GM12875 (cell line): ENCODE measurements around the gene DCUN1D1.

Experiments
- H3K4me3 ChIP-seq: one replicate; pipeline ENCODE4 v1.5.1; 2011; ENCODE audit warnings: low read depth, low read length, control low read depth
- CTCF ChIP-seq: IDR thresholded peaks from 2 replicates; pipeline ENCODE4 v1.5.1; 2011; ENCODE audit warnings: low read depth, mild to moderate bottlenecking, control low read depth, inconsistent platforms, low read length, moderate library complexity, borderline replicate concordance; ENCODE audit not compliant: insufficient read depth

Gene DCUN1D1

GRCh38 chr3:182921665-182922355 is 58.5 kb downstream of the DCUN1D1 start:
- no peak overlapping the region for H3K4me3 ChIP-seq
- no peak for TF ChIP-seq CTCF

GRCh38 chr3:182920515-182921084 is 59.7 kb downstream of the DCUN1D1 start:
- no peak for TF ChIP-seq CTCF
- no peak overlapping the region for H3K4me3 ChIP-seq

GRCh38 chr3:182919866-182920357 is 60.4 kb downstream of the DCUN1D1 start:
- TF ChIP-seq CTCF, result no peak
- H3K4me3 ChIP-seq, result no peak overlapping the region

GRCh38 chr3:182917134-182917533 is 63.2 kb downstream of the DCUN1D1 start:
- no peak for TF ChIP-seq CTCF
- H3K4me3 ChIP-seq, result no peak overlapping the region

DNA sequence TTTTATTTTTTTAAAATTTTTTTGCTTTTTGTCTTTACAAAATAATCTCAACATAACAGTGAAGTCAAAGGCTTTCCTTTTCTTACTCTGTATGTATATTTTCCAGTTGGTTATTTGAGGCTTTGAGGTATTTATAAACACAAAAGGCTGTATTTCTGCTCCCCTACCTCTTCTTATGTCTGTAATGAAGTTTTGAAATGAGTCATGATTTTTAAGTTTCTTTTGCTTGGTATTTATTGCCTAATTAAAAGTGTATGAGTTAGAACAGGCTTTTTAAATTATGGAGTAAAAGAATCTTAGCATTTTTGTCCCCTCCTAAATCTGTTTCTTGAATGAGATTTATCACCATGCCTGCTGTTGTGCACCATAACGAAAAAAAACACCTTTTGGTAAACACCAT is 66.0 kb downstream of the DCUN1D1 start:
- TF ChIP-seq CTCF, result no peak

GRCh38 chr3:182913889-182914288 is 66.4 kb downstream of the DCUN1D1 start:
- TF ChIP-seq CTCF, result no peak
- H3K4me3 ChIP-seq, result no peak overlapping the region

More for the DNA sequence above, 66.0 kb downstream of the DCUN1D1 start:
- H3K4me3 ChIP-seq, result no peak overlapping the region

- TF ChIP-seq CTCF, result no peak
- H3K4me3 ChIP-seq, result no peak overlapping the region
Observed at GRCh38 chr3:182912474-182912873, 67.9 kb downstream of the DCUN1D1 start.
